ENCODE data around the gene GSDME.
"Not testable (repeated sequence)": the region's sequence is repeated elsewhere in the genome, so short reads cannot be mapped to it uniquely, and the experiment has no call there.

Gene GSDME

GRCh38 chr7:24741679-24742505 is 15.4 kb downstream of the GSDME start:
- no peak for DNase-seq (ENCODE audit: low spot score)

GRCh38 chr7:24740871-24741270 is 16.4 kb downstream of the GSDME start:
- DNase-seq (ENCODE audit: low spot score), result no peak

- no peak for DNase-seq (ENCODE audit: low spot score)
Measured at GRCh38 chr7:24739306-24739705, 18.0 kb downstream of the GSDME start.

GRCh38 chr7:24738577-24738976 is 18.7 kb downstream of the GSDME start:
- DNase-seq (ENCODE audit: low spot score), result no peak

- DNase-seq (ENCODE audit: low spot score), result no peak
Measured at GRCh38 chr7:24737281-24737680, 20.0 kb downstream of the GSDME start.

GRCh38 chr7:24735594-24735993 is 21.7 kb downstream of the GSDME start:
- not testable (repeated sequence) for DNase-seq (ENCODE audit: low spot score)

GRCh38 chr7:24734306-24734705 is 23.0 kb downstream of the GSDME start:
- no peak for DNase-seq (ENCODE audit: low spot score)

- DNase-seq (ENCODE audit: low spot score), result no peak
Measured at GRCh38 chr7:24733414-24734060, 23.7 kb downstream of the GSDME start.

GRCh38 chr7:24732646-24733413 is 24.4 kb downstream of the GSDME start:
- DNase-seq (ENCODE audit: low spot score), result peak; percentile 11

- DNase-seq (ENCODE audit: low spot score), result no peak
Measured at GRCh38 chr7:24731313-24731712, 26.0 kb downstream of the GSDME start.

- DNase-seq (ENCODE audit: low spot score), result no peak
Measured at GRCh38 chr7:24730018-24730369, 27.3 kb downstream of the GSDME start.

GRCh38 chr7:24729365-24730017 is 27.8 kb downstream of the GSDME start:
- no peak for DNase-seq (ENCODE audit: low spot score)

- no peak for DNase-seq (ENCODE audit: low spot score)
Measured at GRCh38 chr7:24728503-24729364, 28.5 kb downstream of the GSDME start.

GRCh38 chr7:24728121-24728500 is 29.2 kb downstream of the GSDME start:
- no peak for DNase-seq (ENCODE audit: low spot score)

GRCh38 chr7:24727154-24728120 is 29.8 kb downstream of the GSDME start:
- DNase-seq (ENCODE audit: low spot score), result no peak

- DNase-seq (ENCODE audit: low spot score), result no peak
Measured at GRCh38 chr7:24725554-24726241, 31.6 kb downstream of the GSDME start.

GRCh38 chr7:24724451-24725190 is 32.6 kb downstream of the GSDME start:
- no peak for DNase-seq (ENCODE audit: low spot score)

- no peak for DNase-seq (ENCODE audit: low spot score)
Measured at GRCh38 chr7:24723178-24723530, 34.1 kb downstream of the GSDME start.

All from RKO (cell line).